Heart left ventricle (tissue), 13 donors: ENCODE data around the gene RPAIN.

Experiments
- POLR2A ChIP-seq, 2 donors: fragments of 450-650 bp; IDR thresholded peaks; one replicate each; pipeline ENCODE4 v1.6.1; 2017; ENCODE audit warnings: antibody characterized with exemption in 2 of 2, mild to moderate bottlenecking in 2 of 2, moderate library complexity in 2 of 2
- TF ChIP-seq, protein P1 (sequence below), 12 donors: fragments of 200-600 bp; sonication (generic) in 4 of 12; IDR thresholded peaks; one replicate each; pipeline versions ENCODE4 v1.5.0 to v1.8.0; 2018 to 2022; ENCODE audit warnings: antibody characterized with exemption in 12 of 12, mild to moderate bottlenecking in 5 of 12
- donor health status: ischemic (EF 13 %, LVEDD 7.1; RV severe dilation, severe dysfunction).
- donor health status: DM: no; HTN: yes; CAD: no.
- donor health status: DM: no; HTN: no; CAD: no.
- donor health status: ischemic (EF 25% LVEDD 6.9; RV normal size, moderate dysfunction).
- donor health status: ischemic (EF 25% LVEDD 5.7; RV mildly dilated, moderate dysfunction).
- donor health status: ischemic (EF 35%, LVEDD 5.7; RV mildly dilated, moderate dysfunction).
- donor health status: nonischemic (EF 11% LVEDD 7.7; RV severe dilation, severe dysfunction).
- donor health status: DM: yes; HTN: yes; CAD: no.
- donor health status: PGD.
- donor health status: ischemic (EF 29% LVEDD 5.4; RV normal size, mild dysfunction).
- donor health status: nonischemic (EF 23%, LVEDD 6.1; RV moderate dilation, normal function).

DNA sequence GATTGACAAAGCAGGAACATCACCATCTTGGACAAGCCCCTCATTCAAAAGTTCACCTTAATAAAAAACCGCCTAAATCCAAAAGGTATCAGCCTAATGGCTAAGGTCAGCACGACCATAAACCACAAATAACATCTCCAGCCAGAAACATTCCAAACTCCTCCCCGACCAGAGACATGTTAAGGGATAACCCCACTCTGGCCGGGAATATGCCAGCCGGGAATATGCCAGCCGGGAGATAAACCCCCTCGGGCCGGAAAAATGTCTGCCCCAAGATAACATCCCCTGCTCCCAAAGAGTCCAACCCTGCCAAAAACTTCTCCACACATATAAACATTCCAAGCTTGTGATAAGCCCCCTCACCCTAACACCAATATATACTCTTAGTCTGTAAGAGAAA is 47.4 kb downstream of the RPAIN start:
- TF ChIP-seq, protein P1, sequence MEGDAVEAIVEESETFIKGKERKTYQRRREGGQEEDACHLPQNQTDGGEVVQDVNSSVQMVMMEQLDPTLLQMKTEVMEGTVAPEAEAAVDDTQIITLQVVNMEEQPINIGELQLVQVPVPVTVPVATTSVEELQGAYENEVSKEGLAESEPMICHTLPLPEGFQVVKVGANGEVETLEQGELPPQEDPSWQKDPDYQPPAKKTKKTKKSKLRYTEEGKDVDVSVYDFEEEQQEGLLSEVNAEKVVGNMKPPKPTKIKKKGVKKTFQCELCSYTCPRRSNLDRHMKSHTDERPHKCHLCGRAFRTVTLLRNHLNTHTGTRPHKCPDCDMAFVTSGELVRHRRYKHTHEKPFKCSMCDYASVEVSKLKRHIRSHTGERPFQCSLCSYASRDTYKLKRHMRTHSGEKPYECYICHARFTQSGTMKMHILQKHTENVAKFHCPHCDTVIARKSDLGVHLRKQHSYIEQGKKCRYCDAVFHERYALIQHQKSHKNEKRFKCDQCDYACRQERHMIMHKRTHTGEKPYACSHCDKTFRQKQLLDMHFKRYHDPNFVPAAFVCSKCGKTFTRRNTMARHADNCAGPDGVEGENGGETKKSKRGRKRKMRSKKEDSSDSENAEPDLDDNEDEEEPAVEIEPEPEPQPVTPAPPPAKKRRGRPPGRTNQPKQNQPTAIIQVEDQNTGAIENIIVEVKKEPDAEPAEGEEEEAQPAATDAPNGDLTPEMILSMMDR (IDR thresholded peaks at IDR 0.05), result no peak
- no peak for TF ChIP-seq POLR2A (IDR thresholded peaks at IDR 0.05)
